ENCODE data around the gene FGFRL1.

Gene FGFRL1, protein sequence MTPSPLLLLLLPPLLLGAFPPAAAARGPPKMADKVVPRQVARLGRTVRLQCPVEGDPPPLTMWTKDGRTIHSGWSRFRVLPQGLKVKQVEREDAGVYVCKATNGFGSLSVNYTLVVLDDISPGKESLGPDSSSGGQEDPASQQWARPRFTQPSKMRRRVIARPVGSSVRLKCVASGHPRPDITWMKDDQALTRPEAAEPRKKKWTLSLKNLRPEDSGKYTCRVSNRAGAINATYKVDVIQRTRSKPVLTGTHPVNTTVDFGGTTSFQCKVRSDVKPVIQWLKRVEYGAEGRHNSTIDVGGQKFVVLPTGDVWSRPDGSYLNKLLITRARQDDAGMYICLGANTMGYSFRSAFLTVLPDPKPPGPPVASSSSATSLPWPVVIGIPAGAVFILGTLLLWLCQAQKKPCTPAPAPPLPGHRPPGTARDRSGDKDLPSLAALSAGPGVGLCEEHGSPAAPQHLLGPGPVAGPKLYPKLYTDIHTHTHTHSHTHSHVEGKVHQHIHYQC

DNA sequence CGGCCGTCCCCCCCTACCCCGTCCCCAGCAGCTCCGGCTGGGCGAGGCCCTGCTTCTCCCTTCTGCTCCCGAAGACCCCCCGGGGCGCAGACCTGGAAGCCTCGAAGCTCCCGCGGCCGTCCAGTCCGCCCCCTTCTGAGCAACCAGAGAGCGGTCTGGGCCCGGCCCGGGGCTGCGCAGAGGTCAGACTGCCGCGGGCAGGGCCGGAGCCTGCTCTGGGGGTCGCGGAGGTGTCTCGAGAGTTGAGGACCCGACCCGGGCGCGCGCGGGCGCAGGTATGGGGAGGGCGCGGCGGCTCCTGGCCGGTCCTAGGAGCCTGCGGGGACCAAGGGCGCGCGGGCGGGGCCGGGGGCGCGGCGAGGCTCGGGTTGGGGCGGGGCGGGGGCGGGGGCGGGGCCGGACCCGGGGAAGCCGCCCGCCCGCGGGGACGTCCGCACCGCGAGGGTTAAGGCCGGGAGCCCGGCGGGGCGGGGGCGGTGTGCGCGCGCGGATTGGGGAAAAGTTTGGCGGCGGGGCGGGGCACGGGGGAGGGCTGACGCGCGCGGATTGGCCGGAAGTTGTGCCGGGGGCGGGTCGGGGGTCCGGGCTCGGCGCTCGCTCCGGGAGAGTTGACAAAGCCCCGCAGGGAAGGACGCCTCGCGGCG, at the start of gene FGFRL1:
FGFRL1 (plus strand) TSS at position 605 of the 644 bp plus-strand sequence. CDS start 860 bp downstream, outside the sequence.
- peak; percentile 59 for DNase-seq (ENCODE audit: low read depth)

DNA sequence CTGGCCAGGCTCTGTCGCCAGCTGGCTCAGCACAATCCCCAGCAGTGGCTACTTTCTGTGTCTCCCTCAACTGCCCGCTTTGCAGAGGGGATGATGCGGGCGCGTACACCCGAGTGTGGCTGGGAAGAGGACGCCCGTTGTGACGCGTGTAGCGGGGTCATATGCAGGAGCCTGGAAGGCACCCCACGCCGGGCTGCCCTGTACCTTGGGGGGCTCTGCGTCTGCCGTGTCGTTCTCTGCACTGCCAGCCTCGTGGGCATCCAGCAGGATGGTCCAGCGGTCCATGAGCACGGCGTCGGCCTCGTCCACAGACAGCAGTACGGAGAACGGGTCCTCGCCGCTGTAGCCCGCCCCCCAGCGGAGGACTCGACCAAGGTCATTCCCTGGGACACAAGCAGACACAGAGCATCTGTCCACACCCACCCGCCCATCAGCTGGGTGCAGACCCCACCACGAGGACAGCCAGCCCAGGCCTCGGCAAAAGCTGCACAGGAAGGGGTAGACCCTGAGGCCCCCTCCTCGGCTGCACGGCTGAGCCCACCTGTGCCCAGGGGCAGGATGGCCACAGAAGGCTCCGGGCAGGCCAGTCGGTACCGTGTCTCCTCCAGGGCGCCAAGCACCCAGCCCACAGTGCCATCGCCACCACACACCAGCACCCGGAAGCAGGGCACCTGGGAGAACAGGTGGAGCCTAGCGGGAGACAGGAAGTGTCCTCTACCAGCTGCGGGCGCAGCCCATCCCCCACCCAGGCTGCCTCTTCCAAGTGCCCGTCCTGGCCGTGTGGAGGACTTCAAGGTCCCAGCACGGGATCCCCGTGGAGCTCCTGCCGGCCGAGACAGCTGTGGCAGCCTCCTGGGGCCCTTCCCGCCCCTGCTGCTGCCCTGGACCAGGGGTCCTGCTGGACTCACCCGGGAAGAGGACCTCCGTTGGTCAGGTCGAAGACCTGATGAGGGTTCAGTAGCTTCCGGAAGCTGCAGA, 48.9 kb upstream of the FGFRL1 start:
- no peak for DNase-seq (ENCODE audit: low read depth)

DNA sequence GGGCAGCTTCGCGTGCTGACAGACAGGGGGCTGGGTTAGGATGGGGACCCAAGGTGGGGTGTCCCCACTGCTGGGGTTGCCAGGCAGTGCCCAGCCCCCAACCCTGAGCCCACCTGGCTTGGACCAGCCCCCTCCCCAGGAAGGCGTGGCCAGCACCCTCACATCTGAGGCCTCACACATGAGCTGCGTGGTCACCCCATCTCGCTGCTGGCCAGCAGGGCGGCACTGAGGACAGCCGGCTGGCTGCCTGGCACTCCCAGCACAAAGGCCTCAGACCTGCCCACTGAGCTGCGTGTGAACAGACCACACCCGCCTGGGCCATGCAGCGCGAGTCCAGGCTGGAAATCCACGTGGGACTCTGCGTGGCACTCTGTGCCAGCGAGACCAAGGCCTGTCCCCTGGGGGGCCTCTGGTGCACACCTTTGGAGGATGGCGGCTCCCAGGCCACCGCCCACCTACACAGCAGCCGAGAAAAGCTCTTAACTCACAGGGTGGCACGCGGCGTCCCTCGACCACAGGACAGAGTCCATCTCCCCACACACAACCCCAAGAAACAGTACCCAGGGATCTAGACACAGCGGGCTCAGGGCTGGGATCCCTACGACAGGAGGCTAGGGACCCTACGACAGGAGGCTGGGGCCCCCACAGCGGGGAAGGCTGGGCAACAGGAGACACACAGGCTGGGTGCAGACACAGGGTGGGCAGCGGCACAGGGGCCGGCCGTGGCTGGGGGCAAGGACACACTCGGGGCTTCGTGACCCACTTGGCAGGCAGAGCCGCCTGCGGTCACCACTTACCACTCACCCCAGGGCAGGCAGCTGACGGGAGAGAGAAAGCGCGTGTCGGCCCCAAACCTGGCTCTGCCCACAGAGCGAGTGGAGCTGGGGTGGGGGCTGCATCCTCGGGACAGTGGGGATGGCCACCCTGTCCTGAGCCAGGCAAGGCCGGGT, 47.9 kb upstream of the FGFRL1 start:
- no peak for DNase-seq (ENCODE audit: low read depth)

DNA sequence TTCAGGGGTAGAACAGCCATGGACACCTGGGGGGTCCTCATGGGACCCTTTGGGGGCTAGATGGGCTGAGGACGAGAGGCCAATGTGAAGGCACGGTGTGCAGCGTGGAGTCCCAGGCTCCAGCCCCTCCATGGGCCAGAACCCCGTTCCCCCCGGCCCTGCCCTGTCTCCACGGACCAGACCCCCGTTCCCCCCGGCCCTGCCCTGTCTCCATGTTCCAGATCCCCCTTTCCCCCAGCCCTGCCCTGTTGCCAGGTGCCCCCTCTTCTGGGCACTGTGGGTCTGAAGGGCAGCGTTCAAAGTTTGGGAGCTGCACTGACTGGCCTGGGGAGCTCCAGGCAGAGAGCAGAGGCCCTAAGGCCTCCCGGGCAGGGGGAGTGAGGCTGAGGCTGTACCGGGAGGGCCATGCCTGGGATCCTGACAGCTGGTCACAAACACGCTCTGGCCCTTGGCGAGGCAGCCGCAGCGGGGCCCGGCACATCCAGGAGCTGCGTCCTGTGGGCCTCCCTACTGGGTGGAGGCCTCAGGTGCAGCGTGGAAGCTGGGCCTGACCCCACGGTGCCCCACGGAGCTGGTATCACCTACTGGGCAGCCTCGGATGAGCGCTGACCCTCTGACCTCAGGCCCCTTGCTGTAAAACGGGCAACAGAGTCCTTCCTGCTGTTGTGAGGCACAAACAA, 46.9 kb upstream of the FGFRL1 start:
- no peak for DNase-seq (ENCODE audit: low read depth)

DNA sequence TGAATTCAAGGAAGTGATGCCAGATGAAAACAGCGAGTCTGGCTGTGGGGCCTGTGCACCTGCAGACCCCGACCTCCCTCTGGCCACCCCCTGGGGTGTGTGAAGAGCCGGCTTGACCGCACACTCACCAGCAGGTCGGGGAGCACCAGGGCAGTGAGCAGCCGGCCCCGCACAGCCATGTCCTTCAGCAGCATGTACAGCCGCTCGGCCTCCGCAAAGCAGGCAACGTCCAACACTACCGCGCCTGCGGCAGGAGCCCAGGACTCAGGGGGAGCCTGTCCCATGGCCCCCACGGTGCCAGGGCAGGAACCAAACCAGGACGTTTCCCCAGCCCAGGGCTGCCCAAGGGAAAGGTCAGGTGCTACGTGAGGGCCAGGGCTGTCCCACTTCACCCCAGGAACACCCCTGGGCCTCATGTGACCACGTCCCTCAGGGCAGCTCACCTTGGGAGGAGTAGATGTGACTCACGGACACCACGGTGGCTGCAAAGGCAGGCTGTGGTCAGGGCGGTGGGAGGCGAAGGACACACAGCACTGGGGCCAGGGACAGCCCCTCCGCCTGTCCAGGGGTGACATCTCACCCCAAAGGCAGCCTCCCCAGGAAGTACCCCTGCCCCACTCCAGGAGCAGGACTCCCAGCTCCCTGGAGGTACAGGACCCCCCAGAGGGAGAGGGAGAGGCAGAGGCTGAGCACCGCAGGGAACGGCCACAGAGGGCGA, 46.2 kb upstream of the FGFRL1 start:
- no peak for DNase-seq (ENCODE audit: low read depth)

DNA sequence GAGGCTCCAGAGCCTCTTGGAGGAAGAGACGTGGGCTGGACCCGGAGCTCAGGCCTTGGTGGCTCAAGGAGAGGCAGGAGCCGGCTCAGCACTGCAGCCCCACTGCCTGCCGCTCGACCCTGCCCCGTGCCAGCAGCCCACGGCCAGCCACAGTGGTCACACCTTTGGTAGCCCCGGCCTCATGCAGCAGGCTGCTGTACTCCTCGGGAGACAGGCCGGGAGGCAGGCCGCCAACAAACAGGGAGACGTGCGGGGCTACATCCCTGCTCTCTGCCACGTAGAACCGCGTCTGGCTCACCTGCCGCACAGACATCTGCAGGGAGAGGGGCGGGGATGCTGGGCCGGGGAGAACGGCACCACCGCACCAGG, 45.7 kb upstream of the FGFRL1 start:
- no peak for DNase-seq (ENCODE audit: low read depth)

DNA sequence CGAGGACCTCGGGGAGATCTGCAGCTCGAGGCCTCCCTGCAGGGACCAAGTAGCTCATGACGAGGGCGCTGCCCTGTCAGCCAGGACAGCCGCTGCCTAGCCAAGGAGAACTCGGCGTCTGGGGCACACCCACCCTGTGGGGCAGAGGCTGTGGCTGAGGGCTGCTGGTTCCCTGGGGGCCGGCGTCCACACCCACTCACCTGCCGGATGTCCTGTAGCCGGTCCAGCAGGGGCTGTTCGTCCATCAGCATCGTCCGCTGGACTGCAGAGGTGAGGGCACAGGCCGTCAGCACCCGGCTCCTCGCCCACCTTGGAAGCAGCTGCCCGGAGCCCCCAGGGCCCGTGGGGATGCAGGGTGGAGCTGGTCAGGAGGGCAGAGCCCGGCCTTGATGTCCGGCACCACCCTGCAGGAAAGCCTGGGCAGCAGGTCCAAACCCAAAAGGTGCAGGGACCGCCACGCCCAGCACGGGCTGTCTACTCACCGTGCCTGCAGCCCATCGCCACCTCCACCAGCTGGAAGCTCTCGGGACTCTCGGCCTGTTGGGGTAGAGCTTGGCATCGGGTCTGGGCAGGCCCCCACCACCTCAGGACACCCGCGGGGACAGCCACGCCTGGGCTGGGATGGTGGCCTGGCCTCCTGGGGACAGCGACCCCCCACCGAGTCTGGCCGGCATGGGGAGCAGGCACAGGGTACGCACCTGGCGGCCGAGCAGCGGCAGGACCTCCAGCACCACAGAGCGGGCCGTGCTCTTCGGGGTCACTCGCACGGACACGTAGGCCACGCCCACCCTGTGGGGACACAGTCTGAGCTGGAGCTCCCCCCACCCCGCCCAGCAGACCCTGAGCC, 44.9 kb upstream of the FGFRL1 start:
- no peak for DNase-seq (ENCODE audit: low read depth)

DNA sequence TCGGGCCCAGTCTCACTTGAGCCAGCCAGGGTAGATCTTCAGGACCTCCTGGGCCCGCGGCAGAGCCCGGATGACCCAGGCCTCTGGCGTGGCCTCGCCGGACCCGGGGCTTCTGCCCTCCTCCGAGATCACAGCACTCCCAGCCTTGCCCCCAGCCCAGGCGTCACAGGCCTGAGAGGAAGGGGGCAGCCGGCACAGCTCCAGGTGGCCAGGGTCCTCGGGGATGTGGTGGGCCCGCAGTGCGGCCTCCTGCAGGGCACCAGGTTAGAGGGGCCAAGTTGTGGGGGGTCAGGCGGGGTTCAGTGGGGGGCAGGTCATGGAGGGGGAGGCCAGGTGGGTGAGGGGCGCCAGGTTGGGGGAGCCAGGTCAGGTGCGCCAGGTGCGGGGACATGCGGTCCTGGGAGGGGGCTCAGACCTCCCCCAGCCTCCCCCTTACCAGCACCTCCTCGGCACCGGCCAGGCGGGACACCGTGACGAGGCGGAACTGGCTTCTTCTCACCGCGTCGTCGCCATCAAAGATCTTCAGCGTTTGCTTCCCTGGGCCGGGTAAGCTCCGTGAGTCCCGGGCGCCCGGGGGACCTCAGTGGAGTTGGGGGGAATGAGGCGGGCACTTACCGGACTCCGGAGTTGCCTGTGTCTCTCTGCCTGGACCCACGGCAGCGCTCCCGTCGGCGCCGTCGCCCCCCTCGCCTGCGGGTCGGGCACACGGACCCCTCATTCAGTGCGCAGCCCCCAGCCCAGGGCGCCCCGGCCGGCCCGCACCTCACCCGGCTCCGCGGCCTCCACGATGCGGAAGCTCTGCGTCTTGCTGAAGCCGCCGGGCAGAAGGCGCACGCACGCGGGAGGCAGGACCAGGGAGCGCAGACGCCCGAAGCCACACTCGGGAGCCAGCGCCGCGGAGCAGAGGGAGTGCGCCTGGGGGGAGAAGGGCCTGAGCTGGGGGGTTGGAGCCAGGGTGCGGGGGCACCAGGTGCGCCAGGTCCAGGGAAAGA, 44.0 kb upstream of the FGFRL1 start:
- DNase-seq (ENCODE audit: low read depth), result no peak

DNA sequence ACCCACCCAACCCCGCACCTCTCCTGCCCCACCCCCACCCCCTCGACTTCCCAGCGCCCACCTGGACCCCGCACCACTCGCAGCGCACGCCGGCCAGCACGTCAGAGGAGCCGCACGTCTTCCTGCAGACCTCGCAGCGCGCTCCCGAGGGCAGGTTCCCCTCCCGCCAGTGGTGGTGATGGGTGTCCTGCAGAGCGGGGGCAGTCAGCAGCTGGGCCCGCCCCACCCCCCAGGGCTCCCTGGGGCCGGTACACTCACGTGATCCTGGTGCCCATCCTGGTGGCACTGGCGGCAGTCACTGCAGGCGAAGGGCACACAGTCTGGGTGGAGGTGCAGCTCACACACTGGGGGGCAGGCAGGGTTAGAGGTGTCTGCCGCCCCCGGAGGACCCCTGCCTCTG, 43.2 kb upstream of the FGFRL1 start:
- DNase-seq (ENCODE audit: low read depth), result no peak

DNA sequence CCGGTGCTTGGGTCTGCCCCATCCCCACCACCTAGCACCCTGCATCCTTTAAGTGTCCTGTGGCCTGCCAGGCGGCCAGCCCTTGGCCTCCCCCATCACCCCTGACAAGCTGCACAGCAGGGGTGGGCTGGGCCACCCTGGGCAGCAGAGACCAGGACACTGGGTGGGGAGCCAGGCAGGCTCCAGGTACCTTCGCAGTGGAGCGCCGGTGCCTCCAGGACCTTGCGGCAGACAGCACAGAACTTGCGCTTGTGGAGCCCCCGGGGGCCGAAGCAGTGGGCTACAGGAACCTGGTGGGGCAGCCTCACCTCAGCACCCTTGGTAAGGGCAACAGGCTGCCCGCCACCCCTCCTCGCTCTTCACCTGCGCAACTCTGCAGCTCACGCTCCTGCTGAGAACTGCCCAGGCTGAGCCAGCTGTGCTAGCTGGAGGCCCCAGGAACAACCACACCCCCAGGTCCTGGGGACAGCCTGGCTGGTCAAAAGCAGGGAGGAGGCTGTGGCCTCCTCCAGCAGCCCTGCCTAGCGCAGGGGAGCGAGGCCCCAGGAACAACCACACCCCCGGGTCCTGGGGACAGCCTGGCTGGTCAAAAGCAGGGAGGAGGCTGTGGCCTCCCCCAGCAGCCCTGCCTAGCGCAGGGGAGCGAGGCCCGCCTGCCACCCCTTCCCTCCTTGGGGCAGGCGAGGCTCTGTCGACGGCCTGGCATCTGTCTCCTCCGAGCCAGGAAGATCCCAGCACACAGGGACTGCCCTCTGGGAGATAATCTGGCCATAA, 42.6 kb upstream of the FGFRL1 start:
- no peak for DNase-seq (ENCODE audit: low read depth)

DNA sequence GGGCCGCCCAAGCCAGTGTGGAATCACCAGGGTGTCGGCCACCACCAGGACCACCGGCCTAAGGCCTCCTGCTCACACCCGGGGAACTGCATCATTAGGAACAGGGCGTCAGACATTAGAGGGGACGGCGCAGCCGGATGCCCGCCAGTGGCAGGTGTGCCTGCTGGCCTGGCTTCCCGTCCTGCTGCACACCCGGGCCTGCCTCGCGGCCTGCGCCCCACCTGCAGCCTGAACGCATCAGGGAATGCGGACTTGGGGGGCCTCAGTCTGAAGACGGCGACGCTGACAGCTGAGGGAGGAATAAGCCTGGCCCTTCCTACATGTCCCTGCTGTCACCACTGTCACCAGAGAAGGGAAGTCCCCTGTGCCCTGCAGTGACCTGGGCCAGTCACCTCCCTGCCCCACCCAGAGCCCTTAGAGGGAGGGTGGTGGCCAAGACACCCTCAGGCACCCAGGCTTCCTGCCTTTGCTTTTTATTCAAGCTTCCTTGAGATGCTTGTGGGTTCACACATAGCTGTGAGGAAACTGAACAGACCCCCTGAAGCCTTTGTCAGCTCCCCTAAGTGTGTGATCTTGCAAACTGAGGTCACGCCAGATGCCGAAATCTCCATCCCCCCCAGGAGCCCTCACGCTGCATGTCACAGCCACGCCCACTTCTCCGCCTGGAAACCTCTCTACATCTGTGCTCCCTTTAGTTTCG, 41.2 kb upstream of the FGFRL1 start:
- no peak for DNase-seq (ENCODE audit: low read depth)

DNA sequence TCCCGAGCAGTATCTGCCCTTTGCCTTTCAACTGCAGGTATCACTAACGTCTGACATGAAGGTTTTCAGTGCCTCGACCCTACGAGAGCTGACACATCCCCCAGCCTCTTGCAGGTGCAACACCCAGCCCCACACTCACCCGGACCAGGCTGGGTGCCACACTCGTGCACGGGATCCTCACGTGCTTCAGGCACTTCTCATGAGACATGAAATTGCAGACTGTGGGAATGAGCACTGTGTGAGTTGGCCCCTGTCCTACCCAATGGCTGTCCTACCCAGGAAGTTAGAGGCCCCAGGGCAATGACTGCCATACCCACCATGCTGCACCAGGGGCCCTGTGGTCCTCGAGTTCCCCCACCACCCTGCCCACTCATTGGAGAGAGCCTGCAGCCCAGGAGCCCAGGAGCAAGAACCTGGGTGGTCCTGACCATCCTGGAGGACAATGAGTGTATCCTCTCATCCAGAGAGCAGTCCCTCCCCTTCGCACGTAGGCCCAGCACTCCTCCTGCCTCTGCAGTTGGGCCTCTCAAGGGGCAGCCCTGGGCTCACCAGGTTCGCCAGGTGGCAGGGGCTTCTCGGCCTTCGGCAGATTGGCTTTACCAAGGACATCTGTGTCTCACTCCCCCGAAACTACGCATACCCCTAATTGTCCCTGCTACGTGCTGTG, 40.4 kb upstream of the FGFRL1 start:
- no peak for DNase-seq (ENCODE audit: low read depth)

DNA sequence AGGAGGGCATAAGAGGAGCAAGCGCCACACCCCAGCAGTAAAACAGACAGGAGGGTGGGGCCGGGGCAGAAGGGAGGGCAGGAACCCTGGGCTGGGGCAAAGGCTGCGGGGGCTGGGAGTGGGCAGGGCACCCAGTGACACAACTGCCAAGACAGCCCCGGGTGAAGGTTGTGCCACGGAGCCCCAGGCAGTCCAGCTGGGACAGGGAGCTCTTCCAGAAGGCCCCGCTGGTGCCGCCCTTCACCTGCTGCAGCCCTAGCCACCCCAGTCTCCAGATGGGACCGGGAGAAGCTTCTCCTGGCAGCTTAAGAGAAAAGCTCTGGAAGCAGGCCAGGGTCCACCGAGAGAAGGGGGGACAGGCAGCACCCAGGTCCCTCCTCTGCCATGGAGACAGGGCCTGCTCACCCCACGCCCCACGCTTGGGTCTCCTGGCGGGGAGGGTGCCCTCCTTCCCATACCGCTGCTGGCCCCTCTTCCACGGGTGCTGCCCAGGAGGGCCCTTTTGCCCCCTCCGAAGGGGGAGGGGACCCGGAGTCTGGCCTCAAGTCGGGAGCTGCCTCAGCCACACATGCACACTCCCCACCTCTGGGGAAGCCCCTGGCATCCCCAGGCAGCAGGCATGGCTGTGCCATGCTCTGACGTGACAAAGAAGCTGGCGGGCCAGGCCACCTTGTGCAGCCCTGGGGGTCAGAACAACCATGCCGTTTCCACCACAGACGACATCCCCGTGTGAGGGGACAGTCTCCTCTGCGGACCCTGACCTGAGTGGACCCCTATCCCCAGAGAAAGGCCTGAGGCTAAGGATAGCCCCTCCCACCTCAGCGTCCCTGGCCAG, 39.5 kb upstream of the FGFRL1 start:
- no peak for DNase-seq (ENCODE audit: low read depth)

DNA sequence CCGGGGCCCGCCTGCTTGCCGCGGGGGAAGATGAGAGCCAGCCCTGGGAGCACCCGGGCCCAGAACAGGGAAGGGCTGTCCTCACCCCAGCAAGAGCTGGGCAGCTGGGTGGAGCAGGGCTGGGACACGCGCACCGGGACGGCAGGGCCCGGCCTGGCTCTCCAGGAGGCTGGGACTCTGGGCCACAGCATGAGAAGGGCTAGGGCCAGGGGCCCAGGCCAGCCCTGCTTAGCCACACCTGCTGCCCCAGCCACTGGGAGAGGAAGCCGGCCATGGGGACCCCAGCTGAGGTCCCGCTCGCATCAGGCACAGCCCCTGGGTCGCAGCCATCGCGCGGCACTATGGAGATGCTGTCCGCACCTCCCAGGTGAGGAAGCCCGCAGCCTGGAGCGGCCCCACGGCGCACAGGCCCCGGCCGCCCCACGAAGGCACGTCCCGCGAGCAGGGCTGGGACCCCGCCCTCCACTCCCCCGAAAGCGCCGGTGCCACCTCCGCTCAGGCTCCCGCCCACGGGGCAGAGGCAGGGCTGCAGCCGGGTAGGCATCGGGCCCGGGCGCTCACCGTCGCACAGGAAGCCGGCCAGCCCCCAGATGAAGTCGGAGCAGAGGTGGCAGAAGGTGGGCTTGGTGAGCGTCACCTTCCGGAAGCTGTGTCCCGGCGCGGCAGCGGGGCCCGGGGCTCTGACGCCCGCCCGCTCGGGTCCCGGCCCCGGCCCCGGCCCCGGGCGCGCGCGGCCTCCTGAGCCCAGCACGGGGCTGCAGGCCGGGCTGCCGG, 38.6 kb upstream of the FGFRL1 start:
- DNase-seq (ENCODE audit: low read depth), result no peak
